ENCODE measurements around the gene FAM151B.
"Not testable (repeated sequence)": the region's sequence is repeated elsewhere in the genome, so short reads cannot be mapped to it uniquely, and the experiment has no call there.

Gene FAM151B, protein sequence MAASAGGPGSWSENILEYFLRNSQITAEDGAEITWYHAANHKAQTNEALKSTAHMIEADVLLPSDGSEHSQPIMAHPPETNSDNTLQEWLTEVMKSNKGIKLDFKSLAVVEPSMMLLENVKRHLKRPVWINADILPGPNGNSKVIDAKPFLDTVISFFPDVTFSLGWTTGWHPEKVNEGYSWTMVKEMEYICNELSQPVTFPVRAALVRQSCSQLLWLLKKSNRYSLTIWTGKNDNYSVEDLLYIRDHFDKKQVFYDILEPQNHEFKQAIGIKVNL

DNA sequence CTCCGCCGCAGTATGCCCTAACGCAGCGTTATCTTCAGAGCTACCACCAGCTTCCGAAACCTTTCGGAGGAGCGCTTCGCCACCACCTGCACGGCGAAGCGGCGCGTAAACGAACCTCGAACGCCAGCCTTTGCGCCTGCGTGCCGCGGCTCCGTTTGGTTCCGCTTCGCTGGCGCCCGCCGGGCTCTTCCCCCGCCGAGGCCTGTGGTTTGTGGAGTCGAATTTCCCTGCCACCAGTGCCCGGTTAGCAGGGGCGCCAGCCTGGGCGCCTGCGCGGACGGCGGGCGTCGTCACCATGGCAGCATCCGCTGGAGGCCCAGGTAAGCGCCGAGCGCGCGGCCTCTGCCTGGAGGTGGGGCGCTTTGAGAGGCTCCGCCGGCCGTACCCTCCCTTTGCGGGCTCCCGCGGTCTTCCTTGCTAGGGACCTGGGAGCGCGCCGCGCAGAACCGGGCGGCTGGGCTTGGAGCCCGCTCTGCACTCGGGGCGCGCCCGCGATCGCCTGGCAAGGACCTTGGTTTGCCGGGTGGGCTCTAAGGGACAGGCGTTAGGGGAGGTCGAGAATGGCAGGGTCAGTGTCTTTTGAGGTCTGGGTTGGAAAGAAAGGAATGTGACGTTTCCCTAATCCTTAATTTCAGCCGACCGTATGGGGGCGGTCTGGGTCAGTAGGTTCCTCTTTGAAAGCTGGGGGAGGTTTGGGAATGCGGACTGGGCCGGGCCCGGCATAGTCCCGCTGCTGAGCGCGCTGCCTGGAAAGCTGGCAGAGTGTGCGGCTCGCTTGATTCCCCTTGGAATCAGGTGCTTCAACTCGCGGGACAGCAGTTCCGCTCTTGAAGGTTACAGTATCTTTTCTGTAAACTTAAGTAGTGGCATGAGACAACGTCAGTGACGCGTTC lies at the start of gene FAM151B:
Gene FAM151B, plus strand, starts transcription at position 272 of the 893 bp plus-strand sequence. Its CDS starts 24 bp downstream, at position 296.
- peak; percentile 93 for DNase-seq (ENCODE audit: low spot score)

DNA sequence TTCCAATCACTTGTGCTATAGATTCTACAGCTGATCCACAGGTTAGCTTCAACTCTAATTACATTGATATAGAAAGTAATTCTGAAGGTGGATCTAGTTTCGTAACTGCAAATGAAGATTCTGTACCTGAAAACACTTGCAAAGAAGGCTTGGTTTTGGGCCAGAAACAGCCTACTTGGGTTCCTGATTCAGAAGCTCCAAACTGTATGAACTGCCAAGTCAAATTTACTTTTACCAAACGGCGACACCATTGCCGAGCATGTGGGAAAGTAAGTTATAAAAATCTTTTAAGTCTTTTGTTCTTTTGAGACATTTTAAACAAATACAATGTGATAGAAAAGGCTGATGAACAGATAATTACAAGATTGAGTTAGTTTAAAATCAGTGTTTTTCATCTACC lies 49.2 kb upstream of the FAM151B start:
- DNase-seq (ENCODE audit: low spot score) = no peak

DNA sequence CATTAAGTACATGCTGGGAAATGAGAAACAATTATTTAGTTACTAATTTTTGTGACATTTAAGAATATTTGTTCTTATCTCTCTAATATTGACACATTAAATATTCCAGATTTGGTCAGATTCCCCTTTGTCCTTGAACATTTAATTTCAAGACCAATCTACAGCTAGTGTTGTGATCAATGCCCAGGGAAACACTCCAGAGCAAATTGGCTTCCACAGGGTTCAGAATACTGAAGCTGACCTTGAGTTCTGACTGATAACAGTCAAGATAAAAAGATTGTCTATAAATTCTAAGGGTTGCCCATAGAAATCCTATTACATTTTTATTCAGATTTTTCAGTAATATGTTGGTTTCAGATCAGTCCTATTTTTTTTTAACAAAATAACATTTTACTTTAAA lies 48.7 kb upstream of the FAM151B start:
- DNase-seq (ENCODE audit: low spot score) = no peak

DNA sequence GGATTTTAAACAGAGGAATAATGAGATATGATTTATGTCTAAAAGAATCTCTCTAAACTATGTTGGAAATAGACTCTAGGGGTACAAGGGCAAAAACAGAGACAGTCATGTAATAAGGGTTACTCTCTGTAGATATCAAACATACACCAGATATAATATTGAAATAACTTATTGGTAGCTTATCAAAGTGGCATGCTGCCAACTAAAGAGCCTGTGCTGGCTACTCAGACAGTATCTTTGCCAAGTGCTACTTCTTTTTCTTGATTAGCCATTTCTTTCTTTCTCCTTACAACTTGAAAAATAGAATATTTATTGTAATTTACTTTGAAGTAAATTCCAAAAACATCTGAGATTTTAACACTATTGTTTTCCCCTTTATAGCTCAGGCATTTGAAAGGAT lies 45.2 kb upstream of the FAM151B start:
- no peak for DNase-seq (ENCODE audit: low spot score)

DNA sequence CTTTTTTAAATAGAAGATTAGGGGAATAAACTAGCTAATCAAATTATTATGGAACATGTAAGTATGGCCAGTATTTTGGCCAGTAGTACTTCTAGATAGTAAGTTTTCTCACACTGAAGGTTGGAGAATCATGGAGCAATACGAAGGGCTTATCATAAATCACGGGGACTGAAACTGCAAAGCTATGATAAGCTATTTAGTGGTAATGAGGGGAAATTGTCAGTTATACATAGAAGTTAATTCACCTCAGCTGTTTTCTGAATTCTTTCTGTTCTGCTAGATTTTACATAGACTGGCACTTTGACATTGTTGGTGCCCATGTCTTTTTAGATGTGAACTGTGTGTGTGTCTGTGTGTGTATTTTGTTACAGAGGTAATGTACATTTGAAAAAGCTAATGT lies 34.5 kb upstream of the FAM151B start:
- DNase-seq (ENCODE audit: low spot score) = no peak

DNA sequence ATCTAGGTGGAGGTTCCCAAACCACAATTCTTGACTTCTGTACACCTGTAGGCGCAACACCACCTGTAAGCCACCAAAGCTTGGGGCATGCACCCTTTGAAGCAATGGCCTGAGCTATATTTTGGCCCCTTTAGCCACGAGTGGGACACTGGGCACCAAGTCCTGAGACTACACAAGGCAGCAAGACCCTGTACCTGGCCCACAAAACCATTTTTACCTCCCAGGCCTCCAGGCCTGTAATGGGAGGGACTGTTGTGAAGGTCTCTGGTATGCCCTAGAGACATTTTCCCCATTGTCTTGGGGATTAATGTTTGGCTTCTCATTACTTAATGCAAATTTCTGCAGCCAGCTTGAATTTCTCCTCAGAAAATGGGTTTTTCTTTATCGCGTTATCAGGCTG lies 24.6 kb upstream of the FAM151B start:
- DNase-seq (ENCODE audit: low spot score) = no peak

DNA sequence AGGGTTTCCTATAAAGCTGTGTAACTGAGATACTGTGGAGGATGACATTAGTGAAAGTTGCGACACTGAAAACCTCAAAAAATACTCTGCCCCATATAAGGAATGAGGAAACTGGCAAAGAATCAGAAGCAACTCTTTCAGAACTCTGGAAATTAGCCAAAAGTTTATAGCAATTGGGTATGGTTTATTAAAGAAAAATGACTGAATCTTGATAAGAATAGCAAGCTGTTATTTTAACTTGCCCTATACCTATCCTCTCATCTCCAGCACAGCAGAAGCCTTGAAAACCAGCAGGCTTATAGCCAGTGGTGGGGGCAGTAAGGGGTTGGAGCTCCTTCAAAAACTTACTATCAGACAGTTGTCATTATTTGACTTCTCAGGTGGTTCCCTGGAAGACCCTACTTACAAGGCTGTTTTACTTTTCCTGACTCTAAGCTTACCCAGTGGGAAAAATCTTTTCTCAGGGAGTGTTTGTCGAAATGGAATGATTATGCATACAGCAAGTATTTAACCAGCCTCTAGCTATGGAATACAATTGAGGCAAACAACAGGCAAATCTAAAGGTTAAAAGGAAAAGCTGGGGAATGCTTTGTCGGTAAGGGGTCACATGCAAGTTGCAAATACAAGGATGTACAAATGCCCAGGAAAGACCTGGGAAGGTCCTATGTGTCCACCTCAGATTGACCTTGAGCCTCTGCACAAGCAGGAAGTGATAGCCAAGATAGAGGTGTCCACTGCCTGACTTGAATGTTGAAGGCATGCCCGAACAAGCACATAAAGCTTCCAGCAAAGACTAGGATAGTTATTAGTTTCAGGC lies 21.0 kb upstream of the FAM151B start:
- no peak for DNase-seq (ENCODE audit: low spot score)

DNA sequence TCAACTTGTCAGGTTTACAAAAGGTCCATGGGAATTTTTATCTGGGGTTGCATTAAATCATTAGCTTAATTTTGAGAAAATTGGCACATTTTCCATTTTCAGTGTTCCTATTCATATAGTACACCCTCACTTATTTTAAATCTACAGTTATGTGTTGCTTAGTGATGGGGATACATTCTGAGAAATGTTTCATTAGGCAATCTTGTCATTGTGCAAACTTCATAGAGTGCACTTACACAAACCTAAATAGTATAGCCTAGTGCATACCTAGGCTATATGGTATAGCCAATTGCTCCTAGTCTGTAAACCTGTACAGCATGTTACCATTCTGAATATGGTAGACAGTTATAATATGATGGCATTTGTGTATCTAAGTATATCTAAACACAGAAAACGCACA lies 19.8 kb upstream of the FAM151B start:
- no peak for DNase-seq (ENCODE audit: low spot score)

DNA sequence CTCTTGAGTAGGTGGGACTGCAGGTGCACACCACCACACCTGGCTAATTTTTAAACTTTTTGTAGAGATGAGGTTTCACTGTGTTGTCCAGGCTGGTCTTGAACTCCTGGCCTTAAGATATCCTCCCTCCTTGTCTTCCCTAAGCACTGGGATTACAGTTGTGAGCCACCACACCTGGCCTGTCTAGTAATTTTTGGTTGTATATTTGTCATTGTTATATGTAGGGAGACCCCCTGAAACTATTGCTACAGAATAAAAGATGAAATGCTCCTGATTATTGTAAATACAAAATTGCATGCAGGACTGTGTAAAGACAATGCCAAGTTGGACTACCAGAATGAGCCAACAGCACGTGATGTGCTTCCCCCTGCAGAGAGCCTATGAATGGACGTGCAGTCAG lies 17.3 kb upstream of the FAM151B start:
- DNase-seq (ENCODE audit: low spot score) = not testable (repeated sequence)

DNA sequence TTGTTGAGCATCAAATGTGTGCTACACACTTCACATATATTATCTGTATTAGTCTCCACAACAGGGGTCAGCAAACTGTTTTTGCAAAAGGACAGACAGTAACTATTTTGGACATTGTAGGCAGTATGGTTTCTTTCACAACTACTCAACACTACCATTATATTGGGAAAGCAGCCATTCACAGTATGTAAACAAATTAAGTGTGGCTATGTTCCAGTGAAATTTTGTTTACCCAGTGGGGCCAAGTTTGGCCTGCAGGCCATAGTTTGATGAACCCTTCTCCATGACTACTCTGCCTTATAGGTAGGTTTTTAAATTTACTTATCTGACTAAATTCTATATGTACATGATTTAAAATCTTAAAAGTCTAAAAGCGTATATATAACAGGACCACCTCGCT lies 13.0 kb upstream of the FAM151B start:
- DNase-seq (ENCODE audit: low spot score) = no peak

DNA sequence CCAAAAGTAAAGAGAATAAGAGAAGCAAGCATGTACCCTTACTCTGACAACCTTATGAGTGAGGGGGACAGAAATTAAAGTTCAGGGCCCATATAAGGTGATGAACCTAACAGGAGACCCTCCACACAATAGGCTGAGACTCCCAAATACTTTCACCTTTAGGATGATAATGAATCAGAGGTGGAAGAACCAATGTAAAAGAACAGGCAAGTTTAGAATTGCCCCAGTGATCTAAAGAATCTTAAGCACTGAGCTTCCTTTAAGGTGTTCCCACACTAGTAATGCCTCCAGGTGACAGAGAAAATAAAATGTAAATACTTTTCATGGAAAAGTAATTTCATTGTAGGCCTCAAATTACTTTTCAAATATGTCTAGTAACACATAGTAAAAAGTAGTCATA lies 8.2 kb upstream of the FAM151B start:
- no peak for DNase-seq (ENCODE audit: low spot score)

DNA sequence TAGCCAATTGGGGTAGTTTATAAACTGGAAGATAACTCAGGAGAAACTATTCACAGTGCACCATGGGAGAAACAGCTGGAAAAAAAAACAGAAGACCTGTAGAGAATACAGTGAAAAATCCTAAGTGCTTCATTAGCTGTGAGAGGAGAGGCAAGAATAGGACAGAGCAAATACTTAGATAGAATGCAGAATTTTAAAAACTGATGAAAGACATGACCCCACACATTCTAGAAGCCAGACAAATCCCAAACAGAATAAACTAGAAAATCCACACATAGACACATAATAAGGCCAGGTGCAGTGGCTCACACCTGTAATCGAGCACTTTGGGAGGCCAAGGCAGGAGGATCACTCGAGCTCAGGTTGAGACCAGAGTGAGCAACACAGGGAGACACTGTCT lies 7.5 kb upstream of the FAM151B start:
- no peak for DNase-seq (ENCODE audit: low spot score)

DNA sequence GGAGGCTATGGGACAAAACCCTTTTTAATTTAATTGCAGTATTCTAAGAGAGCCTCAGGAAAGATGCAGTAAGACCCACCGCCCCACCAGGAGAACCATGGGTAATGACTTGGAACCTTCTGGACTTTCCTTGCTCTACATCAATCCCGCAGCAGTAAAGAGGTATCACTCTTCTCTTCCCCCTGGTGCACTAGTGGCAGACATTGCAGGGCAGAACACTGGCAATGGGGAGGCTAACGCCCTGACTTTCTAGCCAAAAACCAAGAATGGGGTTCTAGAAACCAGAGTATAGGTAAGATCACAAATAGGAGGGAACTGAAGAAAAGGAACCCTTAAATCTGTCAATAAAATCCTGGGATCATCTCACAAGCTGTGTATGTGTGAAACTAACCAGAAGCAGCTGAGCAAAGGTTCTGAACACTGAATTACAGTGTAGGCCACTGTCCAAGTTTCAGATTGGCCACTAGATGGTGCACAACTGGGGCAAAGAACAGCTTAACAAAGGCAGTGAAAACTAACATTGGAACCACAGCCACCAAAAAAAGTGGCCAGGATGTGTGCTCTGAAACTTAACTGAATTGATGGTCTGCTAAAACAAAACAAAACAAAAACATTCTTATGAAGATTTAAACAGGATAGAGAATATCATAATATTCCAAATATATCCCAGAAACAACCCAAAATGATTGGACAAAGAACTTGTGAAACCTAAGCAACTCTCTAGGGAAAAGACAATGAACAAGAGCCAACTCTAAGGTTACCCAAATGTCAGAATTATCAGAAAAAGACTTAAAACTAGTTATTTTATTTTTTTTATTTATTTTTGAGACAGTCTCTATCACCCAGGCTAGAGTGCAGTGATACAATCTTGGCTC lies 6.6 kb upstream of the FAM151B start:
- DNase-seq (ENCODE audit: low spot score) = peak; percentile 65

DNA sequence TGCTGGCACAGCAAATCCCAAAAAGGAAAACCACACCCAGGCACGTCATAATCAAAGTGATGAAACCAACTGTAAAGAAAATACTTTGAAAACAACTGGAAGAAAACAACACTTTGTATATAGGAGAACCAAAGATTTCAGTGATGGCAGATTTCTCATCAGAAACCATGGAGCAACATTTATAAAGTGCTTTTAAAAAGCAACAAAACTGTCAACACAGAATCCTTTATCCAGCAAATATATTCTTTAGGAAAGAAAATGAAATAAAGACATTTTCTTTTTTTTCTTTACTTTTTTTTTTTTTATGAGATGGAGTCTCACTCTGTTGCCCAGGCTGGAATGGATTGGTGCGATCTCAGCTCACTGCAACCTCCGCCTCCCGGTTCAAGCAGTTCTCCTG lies 5.3 kb upstream of the FAM151B start:
- DNase-seq (ENCODE audit: low spot score) = no peak

DNA sequence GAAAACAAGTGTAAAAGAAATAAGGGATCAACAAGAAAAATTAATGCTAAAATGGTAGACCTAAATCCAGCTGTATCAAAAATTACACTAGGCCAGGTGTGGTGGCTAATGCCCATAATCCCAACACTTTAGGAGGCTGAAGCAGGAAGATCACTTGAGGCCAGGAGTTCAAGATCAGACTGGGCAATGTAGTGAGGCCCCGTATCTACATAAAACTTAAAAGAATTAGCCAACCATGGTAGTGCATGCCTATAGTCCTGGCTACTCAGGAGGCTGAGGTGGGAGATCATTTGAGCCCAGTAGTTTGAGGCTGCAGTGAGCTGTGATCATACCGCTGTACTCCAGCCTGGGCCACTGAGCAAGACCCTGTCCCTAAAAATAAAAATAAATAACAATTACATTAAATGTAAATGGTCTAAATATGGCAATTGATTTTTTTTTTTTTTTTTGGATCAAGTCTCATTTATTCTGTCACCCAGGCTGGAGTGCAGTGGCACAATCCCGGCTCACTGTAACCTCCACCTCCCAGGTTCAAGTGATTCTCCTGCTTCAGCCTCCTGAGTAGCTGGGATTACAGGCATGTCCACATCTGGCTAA lies 4.2 kb upstream of the FAM151B start:
- DNase-seq (ENCODE audit: low spot score) = no peak

DNA sequence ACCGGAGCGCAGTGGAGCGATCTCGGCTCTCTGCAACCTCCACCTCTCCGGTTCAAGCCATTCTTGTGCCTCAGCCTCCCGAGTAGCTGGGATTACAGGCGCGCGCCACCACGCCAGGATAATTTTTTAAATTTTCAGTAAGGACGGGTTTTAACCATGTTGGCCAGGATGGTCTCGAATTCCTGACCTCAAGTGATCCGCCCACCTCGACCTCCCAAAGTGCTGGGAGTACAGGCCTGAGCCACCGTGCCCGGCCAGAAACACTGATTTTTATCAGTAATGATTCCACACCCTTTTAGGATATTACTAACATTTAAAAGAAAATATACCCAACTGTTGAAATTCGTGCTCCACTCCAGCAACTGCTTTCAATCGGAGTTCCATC lies 464 bp upstream of the FAM151B start:
- no peak for DNase-seq (ENCODE audit: low spot score)

DNA sequence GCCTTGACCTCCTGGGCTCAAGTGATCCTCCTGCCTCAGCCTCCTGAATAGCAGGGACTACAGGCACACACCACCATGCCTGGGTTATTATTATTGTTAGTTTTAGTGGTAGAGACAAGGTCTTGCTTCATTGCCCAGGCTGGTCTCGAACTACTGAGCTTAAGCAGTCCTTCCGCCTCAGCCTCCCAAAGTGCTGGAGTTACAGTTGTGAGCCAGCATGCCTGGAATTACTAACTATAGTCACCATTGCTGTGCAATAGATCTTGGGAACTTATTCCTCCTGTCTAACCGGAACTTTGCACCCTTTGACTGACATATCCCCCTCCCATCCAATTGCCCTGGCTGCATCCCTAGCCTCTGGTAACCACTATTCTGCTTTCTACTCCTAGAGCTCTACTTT lies 3.4 kb downstream of the FAM151B start:
- DNase-seq (ENCODE audit: low spot score) = no peak

DNA sequence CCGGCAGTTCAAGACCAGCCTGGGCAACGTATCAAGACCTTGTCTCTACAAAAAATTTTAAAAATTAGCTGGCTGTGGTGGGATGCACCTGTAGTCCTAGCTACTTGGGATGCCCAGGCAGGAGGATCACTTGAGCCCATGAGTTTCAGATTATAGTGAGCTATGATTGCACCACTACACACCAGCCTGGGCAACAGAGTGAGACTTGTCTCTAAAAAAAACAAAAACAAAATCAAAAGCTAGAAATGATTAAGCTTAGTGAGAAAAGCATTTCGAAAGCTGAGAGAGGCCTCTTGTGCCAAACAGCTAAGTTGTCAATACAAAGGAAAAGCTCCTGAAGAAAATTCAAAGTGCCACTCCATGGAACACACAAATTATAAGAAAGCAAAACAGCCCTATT lies 4.8 kb downstream of the FAM151B start:
- DNase-seq (ENCODE audit: low spot score) = no peak

DNA sequence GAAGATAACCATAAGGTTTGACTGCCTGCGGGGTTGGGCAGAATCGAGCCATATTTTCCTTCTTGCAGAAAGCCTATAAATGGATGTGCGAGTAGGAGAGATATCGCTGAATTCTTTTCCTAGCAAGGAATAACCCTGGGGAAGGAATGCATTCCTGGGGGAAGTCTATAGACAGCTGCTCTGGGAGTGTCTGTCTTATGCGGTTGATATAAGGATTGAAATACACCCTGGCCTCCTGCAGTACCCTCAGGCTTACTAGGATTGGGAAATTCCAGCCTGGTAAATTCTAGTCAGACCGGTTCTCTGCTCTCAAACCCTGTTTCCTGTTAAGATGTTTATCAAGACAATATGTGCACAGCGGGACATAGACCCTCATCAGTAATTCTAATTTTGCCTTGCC lies 5.5 kb downstream of the FAM151B start:
- DNase-seq (ENCODE audit: low spot score) = not testable (repeated sequence)

DNA sequence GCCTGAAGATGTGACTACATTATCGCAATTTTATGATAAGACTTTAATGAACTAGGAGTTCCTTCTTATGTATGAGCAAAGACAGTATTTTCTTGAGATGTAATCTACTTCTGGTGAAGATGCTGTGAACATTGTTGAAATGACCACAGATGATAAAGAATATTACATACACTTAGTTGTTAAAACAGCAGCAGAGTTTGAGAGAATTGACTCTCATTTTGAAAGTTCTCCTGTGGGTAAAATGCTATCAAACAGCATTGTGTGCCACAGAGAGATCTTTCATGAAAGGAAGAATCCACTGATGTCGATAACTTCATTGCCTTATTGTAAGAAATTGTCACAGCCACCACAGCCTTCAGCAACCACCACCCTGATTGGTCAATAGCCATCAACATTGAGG lies 8.0 kb downstream of the FAM151B start:
- no peak for DNase-seq (ENCODE audit: low spot score)

DNA sequence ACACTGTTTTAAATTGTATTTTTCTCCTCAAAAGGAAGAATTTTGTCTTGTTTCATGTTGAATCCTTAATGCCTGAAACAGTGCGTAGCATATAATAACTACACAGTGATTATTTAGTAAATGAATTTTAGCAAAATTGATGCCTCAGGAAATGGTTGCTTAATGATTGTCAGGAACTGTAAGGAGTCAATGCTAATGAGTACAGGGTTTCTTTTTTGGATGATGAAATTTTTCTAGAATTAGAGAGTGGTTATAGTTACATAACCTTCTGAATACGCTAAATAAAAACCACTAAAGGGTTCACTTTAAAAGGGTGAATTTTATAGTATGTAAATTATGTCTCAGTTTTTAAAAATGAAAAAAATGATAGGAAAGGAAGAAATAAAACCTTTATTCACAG lies 14.9 kb downstream of the FAM151B start:
- no peak for DNase-seq (ENCODE audit: low spot score)

Measured in RKO (cell line).